Lower lobe of right lung (tissue), 2 donors: Measurements from ENCODE around the gene ADGRE3. TPM values are rescaled to one million over a fixed set of nuclear protein-coding genes. Genes with fewer than 3 reads are reported as not detected.

Experiments used
- ATAC-seq, 2 donors: fragments of 200-7000 bp; cut with Tn5 transposase; one replicate each; pipeline ENCODE4 v1.9.1; 2020 to 2022; ENCODE audit warnings: mild to moderate bottlenecking in 2 of 2, moderate library complexity in 2 of 2
- DNase-seq: peaks from one replicate; pipeline ENCODE4 v3.0.0-alpha.2; 2020
- H3K27ac ChIP-seq: fragments of 200-600 bp; one replicate; pipeline ENCODE4 v1.8.0; 2022
- H3K27me3 ChIP-seq: fragments of 200-600 bp; one replicate; pipeline ENCODE4 v1.8.0; 2022; ENCODE audit warnings: low read depth
- H3K36me3 ChIP-seq: fragments of 200-600 bp; one replicate; pipeline ENCODE4 v1.8.0; 2022; ENCODE audit warnings: mild to moderate bottlenecking
- H3K4me1 ChIP-seq: fragments of 200-600 bp; one replicate; pipeline ENCODE4 v1.8.0; 2022
- H3K4me3 ChIP-seq: fragments of 200-600 bp; one replicate; pipeline ENCODE4 v1.8.0; 2022; ENCODE audit warnings: mild to moderate bottlenecking
- H3K9me3 ChIP-seq: fragments of 200-600 bp; one replicate; pipeline ENCODE4 v1.8.0; 2022
- CTCF ChIP-seq: fragments of 200-600 bp; IDR thresholded peaks from one replicate; pipeline ENCODE4 v1.8.0; 2022; ENCODE audit warnings: antibody characterized with exemption, mild to moderate bottlenecking
- intact Hi-C: fragments of 100-400 bp; cut with DNase I; formaldehyde crosslinking; loops from one replicate; pipeline ENCODE4 v1.11.0; 2022
- total RNA-seq: library from RNA; stranded (reverse); fragmentation: NEBNext Ultra II Directional; extraction: Animal tissue kit (Norgen Biotek cat#: 25700); gene quantifications from one replicate; pipeline ENCODE4 v1.2.1, GENCODE V29; 2021
- donor health status: DM: no; HTN: yes; CAD: no; lungs with severe emphysema.

ADGRE3 gene
- total RNA-seq, 1 donor from 2014 or later = 25.5 TPM

DNA sequence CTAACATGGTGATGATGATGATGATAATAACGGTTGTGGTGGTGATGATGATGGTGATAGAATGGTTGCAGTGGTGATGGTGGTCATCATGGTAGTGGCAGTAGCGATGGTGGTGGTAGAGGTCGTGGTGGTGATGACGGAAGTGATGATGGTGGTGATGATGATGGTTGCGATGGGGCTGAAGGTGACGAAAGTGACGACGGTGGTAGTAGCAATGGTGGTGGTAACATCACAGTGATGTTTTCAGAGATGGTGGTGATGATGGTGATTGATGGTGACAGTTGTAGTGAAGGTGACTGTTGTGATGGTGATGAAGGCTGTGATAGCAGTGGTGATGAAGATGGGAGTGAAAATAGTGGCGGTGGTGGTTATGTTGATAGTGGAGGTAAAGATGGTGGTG, 3.6 kb upstream of the ADGRE3 start:
- Histone ChIP-seq H3K9me3 (no peaks in the 10 kb centered on the region), H3K4me1 (peaks cover 4% of the 10 kb centered on the region), H3K4me3 (no peak overlapping the region), H3K27ac (no peak overlapping the region), H3K27me3 (peaks cover 8% of the 10 kb centered on the region), H3K36me3 (no peaks in the 10 kb centered on the region)
- intact Hi-C loops = no loop called here
- DNase-seq = no peak
- ATAC-seq = no peak
- no peak for TF ChIP-seq CTCF

DNA sequence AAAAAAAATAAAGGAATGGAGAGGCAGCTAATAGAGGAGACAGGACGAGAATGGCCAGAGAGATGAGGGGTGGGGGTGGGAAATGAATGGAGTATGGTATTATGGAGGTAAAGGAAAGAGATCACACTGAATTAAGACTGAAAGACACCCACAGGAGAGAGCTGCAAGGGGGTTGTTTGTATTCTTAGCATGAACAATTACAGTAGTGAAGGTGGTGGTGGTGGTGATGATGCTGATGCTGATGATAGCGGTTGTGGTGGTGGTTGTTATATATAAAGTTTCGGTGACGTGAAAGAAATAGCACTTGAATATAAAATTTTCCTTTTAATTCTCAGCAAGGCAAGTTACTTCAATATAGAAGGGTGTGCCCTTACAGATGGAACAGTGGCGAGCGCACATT, 2.8 kb upstream of the ADGRE3 start:
- no peak overlapping the region for H3K4me3 ChIP-seq
- no peaks in the 10 kb centered on the region for H3K36me3 ChIP-seq
- H3K9me3 ChIP-seq = no peaks in the 10 kb centered on the region
- ATAC-seq (no peak), DNase-seq (no peak)
- TF ChIP-seq CTCF = no peak
- intact Hi-C loops = no loop called here
- no peak overlapping the region for H3K27ac ChIP-seq
- peaks cover 4% of the 10 kb centered on the region for H3K4me1 ChIP-seq
- peaks cover 8% of the 10 kb centered on the region for H3K27me3 ChIP-seq

GRCh38 chr19:14676762-14677161, 2.1 kb upstream of the ADGRE3 start:
- Histone ChIP-seq H3K27ac (no peak overlapping the region), H3K36me3 (no peaks in the 10 kb centered on the region), H3K4me3 (no peak overlapping the region), H3K9me3 (no peaks in the 10 kb centered on the region), H3K4me1 (peaks cover 4% of the 10 kb centered on the region), H3K27me3 (peaks cover 8% of the 10 kb centered on the region)
- ATAC-seq = no peak
- intact Hi-C loops = no loop called here
- no peak for TF ChIP-seq CTCF
- no peak for DNase-seq

DNA sequence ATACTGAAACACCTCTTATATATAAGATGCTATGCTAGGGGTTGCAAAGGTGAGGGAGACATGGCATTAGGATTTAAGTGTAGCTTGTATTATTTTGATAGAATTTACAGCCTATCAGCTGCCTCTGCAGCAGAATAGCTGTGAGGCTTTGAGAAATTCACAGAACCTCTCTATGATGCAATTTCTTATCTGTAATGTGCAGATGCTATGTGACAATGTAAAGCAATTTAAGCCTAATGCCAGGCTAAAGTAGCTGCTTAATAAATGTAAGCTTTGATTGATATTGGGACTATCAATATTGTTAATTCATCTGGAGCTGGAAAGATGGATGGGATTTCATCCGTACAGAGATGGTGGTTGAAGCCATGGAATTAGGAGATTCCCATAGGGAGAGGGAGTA, 1.6 kb downstream of the ADGRE3 start:
- peaks cover 8% of the 10 kb centered on the region for H3K27me3 ChIP-seq
- no peak for TF ChIP-seq CTCF
- no peaks in the 10 kb centered on the region for H3K36me3 ChIP-seq
- H3K9me3 ChIP-seq = no peaks in the 10 kb centered on the region
- no peak for ATAC-seq
- intact Hi-C loops = no loop called here
- H3K4me3 ChIP-seq = no peak overlapping the region
- peaks cover 4% of the 10 kb centered on the region for H3K4me1 ChIP-seq
- DNase-seq = no peak
- H3K27ac ChIP-seq = no peak overlapping the region

GRCh38 chr19:14672188-14672872, 2.3 kb downstream of the ADGRE3 start:
- DNase-seq (no peak), ATAC-seq (peak; percentile 85 to 90)
- TF ChIP-seq CTCF = no peak
- Histone ChIP-seq H3K4me3 (no peak overlapping the region), H3K36me3 (no peaks in the 10 kb centered on the region), H3K9me3 (no peaks in the 10 kb centered on the region), H3K27me3 (peaks cover 8% of the 10 kb centered on the region), H3K4me1 (peaks cover 4% of the 10 kb centered on the region), H3K27ac (no peak overlapping the region)
- intact Hi-C loops = no loop called here
